ENCODE data around the gene CFAP69. TPM values are rescaled to one million over a fixed set of nuclear protein-coding genes. Genes with fewer than 3 reads are reported as not detected.

The CFAP69 gene
- total and polyA plus RNA-seq, 4 donors, result 1.8 to 60.0 (median 9.0) TPM

- H3K9ac ChIP-seq (ENCODE audit: insufficient read depth in 1 of 2, low read length in 2 of 2), result no peak overlapping the region
- ATAC-seq (ENCODE audit: insufficient read depth, low FRiP score) (no peak), DNase-seq (peak in 2 of 3 donors; percentile 50 to 54)
These were observed 17.5 kb downstream of the CFAP69 start for GRCh38 chr7:90262438-90262837.

GRCh38 chr7:90266808-90267207 is 21.8 kb downstream of the CFAP69 start:
- H3K4me3 ChIP-seq, result no peak overlapping the region
- peak overlapping the region in 1 of 2 donors; percentile 39 for H3K27ac ChIP-seq (ENCODE audit: low read depth in 1 of 2, low read length in 1 of 2)
- no peak overlapping the region for H3K9ac ChIP-seq (ENCODE audit: insufficient read depth in 1 of 2, low read length in 2 of 2)
- H3K9me3 ChIP-seq (ENCODE audit: control insufficient read depth in 4 of 4, insufficient read depth in 3 of 4, low read length in 3 of 4), result no peaks in the 10 kb centered on the region
- ATAC-seq (ENCODE audit: insufficient read depth, low FRiP score) (no peak), DNase-seq (peak in 1 of 3 donors; percentile 33)
- no peaks in the 10 kb centered on the region for H3K27me3 ChIP-seq (ENCODE audit: control insufficient read depth in 3 of 3, insufficient read depth in 3 of 3, low read length in 2 of 3)
- no peaks in the 10 kb centered on the region for H3K4me1 ChIP-seq (ENCODE audit: control insufficient read depth in 5 of 5, insufficient read depth in 5 of 5, low read length in 5 of 5)
- 50 to 54% methylated on average over 3 of the region's 3 CpGs for WGBS, 2 donors
- no peak for TF ChIP-seq CTCF (IDR thresholded peaks at IDR 0.05; ENCODE audit: control extremely low read depth, extremely low read depth)
- no peaks in the 10 kb centered on the region for H3K36me3 ChIP-seq (ENCODE audit: control insufficient read depth in 4 of 4, insufficient read depth in 4 of 4, low read length in 4 of 4)

More at GRCh38 chr7:90262438-90262837, 17.5 kb downstream of the CFAP69 start:
- no peak overlapping the region for H3K27ac ChIP-seq (ENCODE audit: low read depth in 1 of 2, low read length in 1 of 2)
- no peak overlapping the region for H3K4me3 ChIP-seq
- no peak for TF ChIP-seq CTCF (IDR thresholded peaks at IDR 0.05; ENCODE audit: control extremely low read depth, extremely low read depth)
- no peaks in the 10 kb centered on the region for H3K27me3 ChIP-seq (ENCODE audit: control insufficient read depth in 3 of 3, insufficient read depth in 3 of 3, low read length in 2 of 3)
- no peaks in the 10 kb centered on the region for H3K4me1 ChIP-seq (ENCODE audit: control insufficient read depth in 5 of 5, insufficient read depth in 5 of 5, low read length in 5 of 5)
- no peaks in the 10 kb centered on the region for H3K9me3 ChIP-seq (ENCODE audit: control insufficient read depth in 4 of 4, insufficient read depth in 3 of 4, low read length in 3 of 4)
- no peaks in the 10 kb centered on the region for H3K36me3 ChIP-seq (ENCODE audit: control insufficient read depth in 4 of 4, insufficient read depth in 4 of 4, low read length in 4 of 4)

- H3K36me3 ChIP-seq (ENCODE audit: control insufficient read depth in 4 of 4, insufficient read depth in 4 of 4, low read length in 4 of 4), result no peaks in the 10 kb centered on the region
- ATAC-seq (ENCODE audit: insufficient read depth, low FRiP score), result no peak
- no peak for TF ChIP-seq CTCF (IDR thresholded peaks at IDR 0.05; ENCODE audit: control extremely low read depth, extremely low read depth)
- DNase-seq, result no peak
- no peaks in the 10 kb centered on the region for H3K4me1 ChIP-seq (ENCODE audit: control insufficient read depth in 5 of 5, insufficient read depth in 5 of 5, low read length in 5 of 5)
- H3K4me3 ChIP-seq, result no peak overlapping the region
- WGBS, 2 donors, result 78 to 87% methylated on average over 5 of the region's 5 CpGs
- H3K9ac ChIP-seq (ENCODE audit: insufficient read depth in 1 of 2, low read length in 2 of 2), result no peak overlapping the region
- H3K27ac ChIP-seq (ENCODE audit: low read depth in 1 of 2, low read length in 1 of 2), result peak overlapping the region in 1 of 2 donors; percentile 39
- no peaks in the 10 kb centered on the region for H3K9me3 ChIP-seq (ENCODE audit: control insufficient read depth in 4 of 4, insufficient read depth in 3 of 4, low read length in 3 of 4)
- no peaks in the 10 kb centered on the region for H3K27me3 ChIP-seq (ENCODE audit: control insufficient read depth in 3 of 3, insufficient read depth in 3 of 3, low read length in 2 of 3)
These were observed 22.4 kb downstream of the CFAP69 start for GRCh38 chr7:90267263-90267858.

- H3K9me3 ChIP-seq (ENCODE audit: control insufficient read depth in 4 of 4, insufficient read depth in 3 of 4, low read length in 3 of 4), result no peaks in the 10 kb centered on the region
- 75 to 88% methylated on average over 1 of the region's 1 CpG for WGBS, 2 donors
- no peak for TF ChIP-seq CTCF (IDR thresholded peaks at IDR 0.05; ENCODE audit: control extremely low read depth, extremely low read depth)
- H3K27ac ChIP-seq (ENCODE audit: low read depth in 1 of 2, low read length in 1 of 2), result no peak overlapping the region
- DNase-seq, result no peak
- H3K27me3 ChIP-seq (ENCODE audit: control insufficient read depth in 3 of 3, insufficient read depth in 3 of 3, low read length in 2 of 3), result no peaks in the 10 kb centered on the region
- H3K9ac ChIP-seq (ENCODE audit: insufficient read depth in 1 of 2, low read length in 2 of 2), result no peak overlapping the region
- ATAC-seq (ENCODE audit: insufficient read depth, low FRiP score), result no peak
- H3K4me1 ChIP-seq (ENCODE audit: control insufficient read depth in 5 of 5, insufficient read depth in 5 of 5, low read length in 5 of 5), result peaks cover 0 to 2% (median 0%) of the 10 kb centered on the region in 5 donors
- no peaks in the 10 kb centered on the region for H3K36me3 ChIP-seq (ENCODE audit: control insufficient read depth in 4 of 4, insufficient read depth in 4 of 4, low read length in 4 of 4)
- no peak overlapping the region for H3K4me3 ChIP-seq
These were observed 24.2 kb downstream of the CFAP69 start for GRCh38 chr7:90269163-90269562.

Measured in lung (tissue), 12 donors.